Neutrophil (primary cell): ENCODE results near the gene XPOT.

ENCODE experiments used
- H3K27ac ChIP-seq: fragments of 200-600 bp; sonication (generic); 2 replicates; pipeline ENCODE4 v1.5.1; 2016; ENCODE audit warnings: mild to moderate bottlenecking, moderate library complexity
- H3K27me3 ChIP-seq: fragments of 200-600 bp; sonication (generic); 2 replicates; pipeline ENCODE4 v1.6.0; 2016; ENCODE audit warnings: mild to moderate bottlenecking
- H3K36me3 ChIP-seq: fragments of 200-600 bp; sonication (generic); 2 replicates; pipeline ENCODE4 v1.5.1; 2017
- H3K4me1 ChIP-seq, 2 experiments: fragments of 200-600 bp in 1 of 2; sonication (generic) in 1 of 2; 1 replicate in 1 of 2; 2 replicates in 1 of 2; pipeline versions ENCODE4 v1.5.1 to v1.6.1; 2013 to 2016; ENCODE audit warnings: low read depth in 1 of 2, low read length in 1 of 2, mild to moderate bottlenecking in 1 of 2, moderate library complexity in 1 of 2; ENCODE audit not compliant: control insufficient read depth in 1 of 2, insufficient read depth in 1 of 2
- H3K4me3 ChIP-seq, 2 experiments: fragments of 200-600 bp in 1 of 2; sonication (generic) in 1 of 2; 1 replicate in 1 of 2; 2 replicates in 1 of 2; pipeline ENCODE4 v1.5.1; 2013 to 2016; ENCODE audit warnings: low read depth in 1 of 2, low read length in 1 of 2, mild to moderate bottlenecking in 1 of 2, moderate library complexity in 1 of 2
- H3K9me3 ChIP-seq: fragments of 200-600 bp; sonication (generic); 2 replicates; pipeline ENCODE4 v1.5.1; 2016
- CTCF ChIP-seq: fragments of 200-600 bp; sonication (generic); IDR thresholded peaks from 2 replicates; pipeline ENCODE4 v1.5.1; 2016; ENCODE audit warnings: antibody characterized with exemption

The XPOT gene

GRCh38 chr12:64455506-64455905 lies 51.3 kb downstream of the XPOT start:
- H3K27ac ChIP-seq: no peak overlapping the region
- H3K36me3 ChIP-seq: peaks cover 19% of the 10 kb centered on the region
- H3K9me3 ChIP-seq: no peaks in the 10 kb centered on the region
- TF ChIP-seq CTCF: no peak
- no peak overlapping the region for H3K4me3 ChIP-seq
- peaks cover 33 to 36% of the 10 kb centered on the region in 2 experiments for H3K4me1 ChIP-seq
- H3K27me3 ChIP-seq: no peaks in the 10 kb centered on the region

GRCh38 chr12:64456119-64456518 lies 51.9 kb downstream of the XPOT start:
- Histone ChIP-seq H3K27me3 (no peaks in the 10 kb centered on the region), H3K9me3 (no peaks in the 10 kb centered on the region), H3K36me3 (peaks cover 20% of the 10 kb centered on the region), H3K4me1 (peaks cover 30 to 34% of the 10 kb centered on the region in 2 experiments), H3K4me3 (no peak overlapping the region), H3K27ac (no peak overlapping the region)
- TF ChIP-seq CTCF: no peak

GRCh38 chr12:64457032-64457431 lies 52.8 kb downstream of the XPOT start:
- H3K36me3 ChIP-seq: peaks cover 30% of the 10 kb centered on the region
- H3K27me3 ChIP-seq: no peaks in the 10 kb centered on the region
- H3K9me3 ChIP-seq: no peaks in the 10 kb centered on the region
- H3K4me1 ChIP-seq: peaks cover 24 to 28% of the 10 kb centered on the region in 2 experiments
- no peak for TF ChIP-seq CTCF
- H3K4me3 ChIP-seq: no peak overlapping the region
- peak overlapping the region; percentile 42 for H3K27ac ChIP-seq

- Histone ChIP-seq H3K27me3 (no peaks in the 10 kb centered on the region), H3K4me3 (no peak overlapping the region), H3K27ac (peak overlapping the region; percentile 42), H3K4me1 (peaks cover 24 to 28% of the 10 kb centered on the region in 2 experiments), H3K36me3 (peaks cover 33% of the 10 kb centered on the region), H3K9me3 (no peaks in the 10 kb centered on the region)
- TF ChIP-seq CTCF: no peak
Measured at GRCh38 chr12:64457466-64457865, 53.3 kb downstream of the XPOT start.

GRCh38 chr12:64457923-64458322 lies 53.7 kb downstream of the XPOT start:
- H3K27ac ChIP-seq: no peak overlapping the region
- no peaks in the 10 kb centered on the region for H3K9me3 ChIP-seq
- H3K27me3 ChIP-seq: no peaks in the 10 kb centered on the region
- no peak for TF ChIP-seq CTCF
- peaks cover 24% of the 10 kb centered on the region in 2 experiments for H3K4me1 ChIP-seq
- H3K36me3 ChIP-seq: peaks cover 36% of the 10 kb centered on the region
- H3K4me3 ChIP-seq: no peak overlapping the region
